ENCODE measurements around the gene ASAP2.
A peak's percentile ranks its signal among the peaks of the same experiment; 100 is the strongest.

ASAP2 gene

GRCh38 chr2:9422321-9423099 lies 215.9 kb downstream of the ASAP2 start:
- no peak; the same call in 1 of the 2 replicates for TF ChIP-seq CTCF (IDR thresholded peaks at IDR 0.05; ENCODE audit: low read length)
- TF ChIP-seq EZH2phosphoT487 (IDR thresholded peaks at IDR 0.05; ENCODE audit: low read length) = no peak
- TF ChIP-seq EZH2 (optimal IDR thresholded peaks at IDR 0.05; ENCODE audit: low read depth, low read length) = no peak
- no peaks in the 10 kb centered on the region for H4K20me1 ChIP-seq (ENCODE audit: insufficient read depth, low read length)
- H3K9me2 ChIP-seq (replicated peaks; ENCODE audit: insufficient read depth, low read length) = no peaks in the 10 kb centered on the region
- no peaks in the 10 kb centered on the region for H3K9me3 ChIP-seq (replicated peaks; ENCODE audit: insufficient read depth, low read length)
- peak overlapping the region; percentile 97 for H2AFZ ChIP-seq (ENCODE audit: low read length)
- H3K27ac ChIP-seq (ENCODE audit: low read length) = peak overlapping the region; percentile 80; the same call in 1 of the 2 replicates
- peaks cover 36% of the 10 kb centered on the region for H3K4me1 ChIP-seq (ENCODE audit: low read length)
- H3K36me3 ChIP-seq (replicated peaks; ENCODE audit: insufficient read depth, low read length) = no peaks in the 10 kb centered on the region
- H3K79me2 ChIP-seq (ENCODE audit: low read length) = peaks cover 80% of the 10 kb centered on the region
- H3K4me3 ChIP-seq (ENCODE audit: low read length) = peak overlapping the region; percentile 94
- peaks cover 16% of the 10 kb centered on the region for H3F3A ChIP-seq (ENCODE audit: insufficient read depth, low read length)
- peak overlapping the region; percentile 93 for H3K9ac ChIP-seq (ENCODE audit: low read length)
- DNase-seq = peak; percentile 38
- no peaks in the 10 kb centered on the region for H3K27me3 ChIP-seq (replicated peaks; ENCODE audit: insufficient read depth, low read length)
- peak overlapping the region; percentile 99 for H3K4me2 ChIP-seq (ENCODE audit: low read depth, low read length)

- Histone ChIP-seq H3K9me2 (replicated peaks; ENCODE audit: insufficient read depth, low read length) (no peaks in the 10 kb centered on the region), H3F3A (ENCODE audit: insufficient read depth, low read length) (peaks cover 16% of the 10 kb centered on the region), H3K9ac (ENCODE audit: low read length) (peak within 1 kb of the TSS; percentile 93), H3K27ac (ENCODE audit: low read length) (peak within 1 kb of the TSS; percentile 80), H4K20me1 (ENCODE audit: insufficient read depth, low read length) (no peaks in the 10 kb centered on the region), H3K27me3 (replicated peaks; ENCODE audit: insufficient read depth, low read length) (no peaks in the 10 kb centered on the region), H3K4me1 (ENCODE audit: low read length) (peaks cover 36% of the 10 kb centered on the region), H3K36me3 (replicated peaks; ENCODE audit: insufficient read depth, low read length) (no peaks in the 10 kb centered on the region), H3K9me3 (replicated peaks; ENCODE audit: insufficient read depth, low read length) (no peaks in the 10 kb centered on the region), H2AFZ (ENCODE audit: low read length) (peak within 1 kb of the TSS; percentile 97), H3K4me3 (ENCODE audit: low read length) (peak within 1 kb of the TSS; percentile 94), H3K4me2 (ENCODE audit: low read depth, low read length) (peak within 1 kb of the TSS; percentile 99), H3K79me2 (ENCODE audit: low read length) (peaks cover 73% of the 10 kb centered on the region)
- no peak; the same call in 1 of the 2 replicates for TF ChIP-seq CTCF (IDR thresholded peaks at IDR 0.05; ENCODE audit: low read length)
- no peak for TF ChIP-seq EZH2phosphoT487 (IDR thresholded peaks at IDR 0.05; ENCODE audit: low read length)
- TF ChIP-seq EZH2 (optimal IDR thresholded peaks at IDR 0.05; ENCODE audit: low read depth, low read length) = no peak
- DNase-seq = peak; percentile 98
Measured at GRCh38 chr2:9423100-9423921, 216.7 kb downstream of the ASAP2 start, which contains the start of the genes CPSF3 and ITGB1BP1. Gene CPSF3 (plus strand): TSS chr2:9423654. CDS start chr2:9423774, 120 bp downstream. Gene ITGB1BP1 (minus strand): TSS chr2:9423528. CDS start chr2:9418697, 4,831 bp downstream.

GRCh38 chr2:9423922-9424272 lies 217.3 kb downstream of the ASAP2 start:
- H3K27ac ChIP-seq (ENCODE audit: low read length) = peak overlapping the region; percentile 80
- no peaks in the 10 kb centered on the region for H3K36me3 ChIP-seq (replicated peaks; ENCODE audit: insufficient read depth, low read length)
- TF ChIP-seq EZH2phosphoT487 (IDR thresholded peaks at IDR 0.05; ENCODE audit: low read length) (no peak), EZH2 (optimal IDR thresholded peaks at IDR 0.05; ENCODE audit: low read depth, low read length) (no peak), CTCF (IDR thresholded peaks at IDR 0.05; ENCODE audit: low read length) (no peak)
- DNase-seq = peak; percentile 53
- peak overlapping the region; percentile 89 for H2AFZ ChIP-seq (ENCODE audit: low read length)
- peaks cover 36% of the 10 kb centered on the region for H3K4me1 ChIP-seq (ENCODE audit: low read length)
- no peaks in the 10 kb centered on the region for H3K9me3 ChIP-seq (replicated peaks; ENCODE audit: insufficient read depth, low read length)
- H3F3A ChIP-seq (ENCODE audit: insufficient read depth, low read length) = peaks cover 16% of the 10 kb centered on the region
- H3K4me2 ChIP-seq (ENCODE audit: low read depth, low read length) = peak overlapping the region; percentile 58
- H4K20me1 ChIP-seq (ENCODE audit: insufficient read depth, low read length) = no peaks in the 10 kb centered on the region
- peak overlapping the region; percentile 93 for H3K9ac ChIP-seq (ENCODE audit: low read length)
- H3K4me3 ChIP-seq (ENCODE audit: low read length) = peak overlapping the region; percentile 94
- peaks cover 68% of the 10 kb centered on the region for H3K79me2 ChIP-seq (ENCODE audit: low read length)
- no peaks in the 10 kb centered on the region for H3K9me2 ChIP-seq (replicated peaks; ENCODE audit: insufficient read depth, low read length)
- no peaks in the 10 kb centered on the region for H3K27me3 ChIP-seq (replicated peaks; ENCODE audit: insufficient read depth, low read length)
